OCI-LY3 (cell line): Measurements from ENCODE around the gene NAP1L1.

Experiments used
- H2AFZ ChIP-seq: fragments of 200-600, 300-600 bp; shearing (Covaris generic); 2 replicates; pipeline ENCODE4 v1.6.0; 2014; ENCODE audit warnings: antibody characterized with exemption, low read depth, low read length
- H3K27ac ChIP-seq: fragments of 200-600, 300-600 bp; sonication (generic); 2 replicates; pipeline ENCODE4 v1.5.1; 2014; ENCODE audit warnings: mild to moderate bottlenecking, low read length, moderate library complexity, mixed read lengths
- H3K27me3 ChIP-seq: fragments of 200-600, 300-600 bp; sonication (generic); 2 replicates; pipeline ENCODE4 v1.6.1; 2014; ENCODE audit warnings: low read depth, low read length, mixed read lengths
- H3K36me3 ChIP-seq: fragments of 200-600, 300-600 bp; sonication (generic); replicated peaks from 2 replicates; pipeline ENCODE3; 2014; ENCODE audit warnings: low read depth, low read length, mixed read lengths
- H3K4me1 ChIP-seq: fragments of 300-600, 200-600 bp; sonication (generic); 2 replicates; pipeline ENCODE4 v1.6.1; 2014; ENCODE audit warnings: low read length, mixed read lengths
- H3K4me2 ChIP-seq: fragments of 200-600, 300-600 bp; sonication (generic); 2 replicates; pipeline ENCODE4 v1.6.1; 2014; ENCODE audit warnings: low read length, mixed read lengths
- H3K4me3 ChIP-seq: fragments of 300-600, 200-600 bp; sonication (generic); 2 replicates; pipeline ENCODE4 v1.5.1; 2014; ENCODE audit warnings: antibody characterized with exemption, mild to moderate bottlenecking, low read length, moderate library complexity
- H3K79me2 ChIP-seq: fragments of 300-600, 200-600 bp; shearing (Covaris generic); 2 replicates; pipeline ENCODE4 v1.6.1; 2014; ENCODE audit warnings: mild to moderate bottlenecking, low read length, mixed read lengths
- H3K9ac ChIP-seq: fragments of 300-600, 200-600 bp; shearing (Covaris generic); 2 replicates; pipeline ENCODE4 v1.6.0; 2014; ENCODE audit warnings: mild to moderate bottlenecking, low read length, moderate library complexity
- H3K9me3 ChIP-seq: fragments of 200-600, 300-600 bp; shearing (Covaris generic); 2 replicates; pipeline ENCODE4 v1.6.1; 2014; ENCODE audit warnings: low read length, mixed read lengths; ENCODE audit not compliant: insufficient read depth
- H4K20me1 ChIP-seq: fragments of 200-600, 300-600 bp; sonication (generic); 2 replicates; pipeline ENCODE4 v1.6.1; 2016; ENCODE audit warnings: low read length, mixed read lengths; ENCODE audit not compliant: insufficient read depth
- CTCF ChIP-seq: fragments of 200-600, 300-600 bp; sonication (generic); IDR thresholded peaks from 2 replicates; pipeline ENCODE4 v1.5.1; 2014; ENCODE audit warnings: antibody characterized with exemption, low read length, low read depth
- EZH2phosphoT487 ChIP-seq: fragments of 200-600 bp; shearing (Covaris generic); IDR thresholded peaks from 2 replicates; pipeline ENCODE4 v1.6.1; 2018; ENCODE audit warnings: antibody characterized with exemption, mixed run types, low read depth

Gene NAP1L1

GRCh38 chr12:76013603-76014002, 70.9 kb downstream of the NAP1L1 start:
- H3K27ac ChIP-seq: no peak overlapping the region
- no peaks in the 10 kb centered on the region for H3K9me3 ChIP-seq
- no peaks in the 10 kb centered on the region for H4K20me1 ChIP-seq
- H3K4me2 ChIP-seq: no peak overlapping the region
- H3K4me3 ChIP-seq: no peak overlapping the region
- no peak overlapping the region for H3K9ac ChIP-seq
- 0 out of 2 replicates have a peak, but pooled peaks cover 3% of the 10 kb centered on the region for H3K27me3 ChIP-seq
- no peak for TF ChIP-seq EZH2phosphoT487
- no peak for TF ChIP-seq CTCF
- H3K36me3 ChIP-seq: no peaks in the 10 kb centered on the region
- H3K4me1 ChIP-seq: no peaks in the 10 kb centered on the region
- no peaks in the 10 kb centered on the region for H3K79me2 ChIP-seq
- H2AFZ ChIP-seq: no peak overlapping the region

- Histone ChIP-seq H4K20me1 (no peaks in the 10 kb centered on the region), H3K79me2 (no peaks in the 10 kb centered on the region), H3K36me3 (no peaks in the 10 kb centered on the region), H3K27ac (no peak overlapping the region), H3K9ac (no peak overlapping the region), H3K4me1 (no peaks in the 10 kb centered on the region), H3K9me3 (no peaks in the 10 kb centered on the region), H3K4me2 (no peak overlapping the region), H3K27me3 (0 out of 2 replicates have a peak, but pooled peaks cover 3% of the 10 kb centered on the region), H3K4me3 (no peak overlapping the region), H2AFZ (no peak overlapping the region)
- TF ChIP-seq EZH2phosphoT487 (no peak), CTCF (no peak)
Measured at GRCh38 chr12:76012644-76013043, 71.8 kb downstream of the NAP1L1 start.

- no peaks in the 10 kb centered on the region for H3K9me3 ChIP-seq
- H3K4me1 ChIP-seq: no peaks in the 10 kb centered on the region
- TF ChIP-seq CTCF (no peak), EZH2phosphoT487 (no peak)
- no peaks in the 10 kb centered on the region for H3K36me3 ChIP-seq
- H4K20me1 ChIP-seq: no peaks in the 10 kb centered on the region
- H3K79me2 ChIP-seq: no peaks in the 10 kb centered on the region
- H3K4me3 ChIP-seq: no peak overlapping the region
- H3K27ac ChIP-seq: no peak overlapping the region
- no peak overlapping the region for H3K4me2 ChIP-seq
- no peak overlapping the region for H2AFZ ChIP-seq
- no peak overlapping the region for H3K9ac ChIP-seq
- 0 out of 2 replicates have a peak, but pooled peaks cover 6% of the 10 kb centered on the region for H3K27me3 ChIP-seq
Measured at GRCh38 chr12:76010732-76011458, 73.6 kb downstream of the NAP1L1 start.

GRCh38 chr12:76008428-76008827, 76.1 kb downstream of the NAP1L1 start:
- Histone ChIP-seq H3K36me3 (no peaks in the 10 kb centered on the region), H3K9ac (no peak overlapping the region), H3K79me2 (no peaks in the 10 kb centered on the region), H2AFZ (no peak overlapping the region), H3K27me3 (0 out of 2 replicates have a peak, but pooled peaks cover 3% of the 10 kb centered on the region), H3K4me2 (no peak overlapping the region), H3K4me3 (no peak overlapping the region), H3K4me1 (no peaks in the 10 kb centered on the region), H3K27ac (no peak overlapping the region), H3K9me3 (no peaks in the 10 kb centered on the region), H4K20me1 (no peaks in the 10 kb centered on the region)
- TF ChIP-seq CTCF (no peak), EZH2phosphoT487 (no peak)
